Measurements from ENCODE around the gene OR2G2. TPM values are rescaled to one million over a fixed set of nuclear protein-coding genes. Genes with fewer than 3 reads are reported as not detected.

Gene OR2G2
- total and polyA plus RNA-seq, 2 donors (not counting 3 experiments of a cell fraction or from before 2014, with no cell fraction given): not detected

GRCh38 chr1:247627951-247628350 is 39.8 kb downstream of the OR2G2 start:
- Histone ChIP-seq H3K27ac (ENCODE audit: insufficient read depth, low read depth, low read length) (no peak overlapping the region), H3K4me3 (replicated peaks in 1 of 3; ENCODE audit: insufficient read depth in 1 of 3, low read depth in 1 of 3, low read length in 3 of 3) (no peak overlapping the region), H3K4me1 (ENCODE audit: control insufficient read depth, extremely low read depth, insufficient read depth, low read length) (no peaks in the 10 kb centered on the region), H4K20me1 (replicated peaks; ENCODE audit: control insufficient read depth, extremely low read depth, insufficient read depth, low read length) (no peaks in the 10 kb centered on the region), H3K9ac (replicated peaks; ENCODE audit: extremely low read depth, insufficient read depth, low read length) (no peak overlapping the region), H3K4me2 (ENCODE audit: insufficient read depth, low read length) (no peak overlapping the region), H3K9me3 (replicated peaks; ENCODE audit: control insufficient read depth, insufficient read depth, low read length) (peaks cover 3% of the 10 kb centered on the region), H3K36me3 (ENCODE audit: control insufficient read depth in 2 of 2, extremely low read depth in 1 of 2, insufficient read depth in 2 of 2, low read length in 2 of 2) (no peaks in the 10 kb centered on the region), H3K27me3 (ENCODE audit: control insufficient read depth in 2 of 2, insufficient read depth in 2 of 2, low read length in 2 of 2) (no peaks in the 10 kb centered on the region), H3K9me1 (replicated peaks; ENCODE audit: control insufficient read depth, extremely low read depth, insufficient read depth, low read length) (no peaks in the 10 kb centered on the region), H3K79me2 (ENCODE audit: control insufficient read depth, insufficient read depth, low read length) (no peaks in the 10 kb centered on the region), H2AFZ (ENCODE audit: low read depth, low read length) (no peak overlapping the region)
- no TSS peak for BruUV-seq (replicated peaks)
- CTCF ChIA-PET: no interaction called here
- POLR2A ChIA-PET: no interaction called here
- no peak for DNase-seq (ENCODE audit: low read depth, low spot score)
- dilution Hi-C loops (cut with MboI; ENCODE audit: extremely low pct_ligation_motif_present, low sequenced_read_pairs): no loop called here
- no peak for FAIRE-seq
- no peak for TF ChIP-seq POLR2A (IDR thresholded peaks at IDR 0.05; ENCODE audit: low read depth, low read length)
- no peak for TF ChIP-seq FOS (IDR thresholded peaks at IDR 0.05; ENCODE audit: borderline replicate concordance, insufficient read depth, low read length)
- no peak for TF ChIP-seq EZH2 (IDR thresholded peaks at IDR 0.05; ENCODE audit: borderline replicate concordance, low read depth, low read length, severe bottlenecking)
- no peak for TF ChIP-seq JUN (IDR thresholded peaks at IDR 0.05; ENCODE audit: borderline replicate concordance, insufficient read depth, insufficient read length, low read depth)
- no peak for TF ChIP-seq MYC (IDR thresholded peaks at IDR 0.05; ENCODE audit: low read depth, low read length)
- TF ChIP-seq GATA2 (IDR thresholded peaks at IDR 0.05; ENCODE audit: insufficient read depth, insufficient read length, low read depth, low read length): no peak
- no peak for TF ChIP-seq CTCF (IDR thresholded peaks at IDR 0.05; ENCODE audit: extremely low read depth in 1 of 2, insufficient read depth in 1 of 2, low read depth in 1 of 2, low read length in 2 of 2)
- no peak for TF ChIP-seq MAX (IDR thresholded peaks at IDR 0.05; ENCODE audit: insufficient read depth, insufficient read length)
- intact Hi-C loops (cut with micrococcal nuclease): no loop called here
